Renal pelvis (tissue), 12 donors: ENCODE data around the gene LRCH2. TPM values are rescaled to one million over a fixed set of nuclear protein-coding genes. Genes with fewer than 3 reads are reported as not detected.

Experiments
- DNase-seq: peaks from one replicate; pipeline ENCODE4 v3.0.0-alpha.2; 2013
- long read RNA-seq, 16 experiments: transcript quantifications; one replicate each; lab custom pipeline, GENCODE V29; 2026
- polyA plus RNA-seq, 3 donors: library from polyadenylated mRNA; unstranded; fragments of 120-200 nt; gene quantifications; one replicate each; pipeline ENCODE4 v1.2.1, GENCODE V29; 2013; ENCODE audit not compliant: insufficient read length in 3 of 3

LRCH2 gene, protein sequence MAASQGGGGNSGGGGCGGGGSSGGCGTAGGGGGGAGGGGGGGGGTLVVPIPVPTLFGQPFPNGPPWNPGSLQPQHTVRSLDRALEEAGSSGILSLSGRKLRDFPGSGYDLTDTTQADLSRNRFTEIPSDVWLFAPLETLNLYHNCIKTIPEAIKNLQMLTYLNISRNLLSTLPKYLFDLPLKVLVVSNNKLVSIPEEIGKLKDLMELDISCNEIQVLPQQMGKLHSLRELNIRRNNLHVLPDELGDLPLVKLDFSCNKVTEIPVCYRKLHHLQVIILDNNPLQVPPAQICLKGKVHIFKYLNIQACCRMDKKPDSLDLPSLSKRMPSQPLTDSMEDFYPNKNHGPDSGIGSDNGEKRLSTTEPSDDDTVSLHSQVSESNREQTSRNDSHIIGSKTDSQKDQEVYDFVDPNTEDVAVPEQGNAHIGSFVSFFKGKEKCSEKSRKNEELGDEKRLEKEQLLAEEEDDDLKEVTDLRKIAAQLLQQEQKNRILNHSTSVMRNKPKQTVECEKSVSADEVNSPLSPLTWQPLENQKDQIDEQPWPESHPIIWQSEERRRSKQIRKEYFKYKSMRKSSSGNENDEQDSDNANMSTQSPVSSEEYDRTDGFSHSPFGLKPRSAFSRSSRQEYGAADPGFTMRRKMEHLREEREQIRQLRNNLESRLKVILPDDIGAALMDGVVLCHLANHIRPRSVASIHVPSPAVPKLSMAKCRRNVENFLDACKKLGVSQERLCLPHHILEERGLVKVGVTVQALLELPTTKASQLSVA
- 10 to 100 TPM; 10.1 to 11.6 (median 11.1) TPM for polyA plus RNA-seq
- long read RNA-seq, donor 1: 0 reads
- long read RNA-seq, donor 2: 0 reads
- long read RNA-seq, donor 3, full-length matches to known transcripts: 2 of 2 reads
- long read RNA-seq, donor 3, partial matches to known transcripts: 0 of 2 reads
- long read RNA-seq, donor 3, other reads (novel, unspliced or antisense): 0 of 2 reads
- long read RNA-seq, donor 4: 0 reads
- long read RNA-seq, donor 5: 0 reads
- long read RNA-seq, donor 6, full-length matches to known transcripts: 2 of 2 reads
- long read RNA-seq, donor 6, partial matches to known transcripts: 0 of 2 reads
- long read RNA-seq, donor 6, other reads (novel, unspliced or antisense): 0 of 2 reads
- long read RNA-seq, donor 7: 0 reads
- long read RNA-seq, donor 8: 0 reads
- long read RNA-seq, donor 9, full-length matches to known transcripts: 1 of 1 reads
- long read RNA-seq, donor 9, partial matches to known transcripts: 0 of 1 reads
- long read RNA-seq, donor 9, other reads (novel, unspliced or antisense): 0 of 1 reads
- long read RNA-seq, donor 10, full-length matches to known transcripts: 1 of 1 reads
- long read RNA-seq, donor 10, partial matches to known transcripts: 0 of 1 reads
- long read RNA-seq, donor 10, other reads (novel, unspliced or antisense): 0 of 1 reads
- long read RNA-seq, donor 11, full-length matches to known transcripts: 1 of 1 reads
- long read RNA-seq, donor 11, partial matches to known transcripts: 0 of 1 reads
- long read RNA-seq, donor 11, other reads (novel, unspliced or antisense): 0 of 1 reads
- long read RNA-seq, donor 12, full-length matches to known transcripts: 1 of 1 reads
- long read RNA-seq, donor 12, partial matches to known transcripts: 0 of 1 reads
- long read RNA-seq, donor 12, other reads (novel, unspliced or antisense): 0 of 1 reads
- long read RNA-seq, donor 13: 0 reads
- long read RNA-seq, donor 14, full-length matches to known transcripts: 2 of 2 reads
- long read RNA-seq, donor 14, partial matches to known transcripts: 0 of 2 reads
- long read RNA-seq, donor 14, other reads (novel, unspliced or antisense): 0 of 2 reads
- long read RNA-seq, donor 15, full-length matches to known transcripts: 1 of 1 reads
- long read RNA-seq, donor 15, partial matches to known transcripts: 0 of 1 reads
- long read RNA-seq, donor 15, other reads (novel, unspliced or antisense): 0 of 1 reads
- long read RNA-seq, donor 16: 0 reads

- peak; percentile 60 for DNase-seq
These were observed at the start of gene LRCH2 for GRCh38 chrX:115233497-115234455. Gene LRCH2 (minus strand): TSS chrX:115234096. CDS start chrX:115234041, 55 bp downstream.

DNA sequence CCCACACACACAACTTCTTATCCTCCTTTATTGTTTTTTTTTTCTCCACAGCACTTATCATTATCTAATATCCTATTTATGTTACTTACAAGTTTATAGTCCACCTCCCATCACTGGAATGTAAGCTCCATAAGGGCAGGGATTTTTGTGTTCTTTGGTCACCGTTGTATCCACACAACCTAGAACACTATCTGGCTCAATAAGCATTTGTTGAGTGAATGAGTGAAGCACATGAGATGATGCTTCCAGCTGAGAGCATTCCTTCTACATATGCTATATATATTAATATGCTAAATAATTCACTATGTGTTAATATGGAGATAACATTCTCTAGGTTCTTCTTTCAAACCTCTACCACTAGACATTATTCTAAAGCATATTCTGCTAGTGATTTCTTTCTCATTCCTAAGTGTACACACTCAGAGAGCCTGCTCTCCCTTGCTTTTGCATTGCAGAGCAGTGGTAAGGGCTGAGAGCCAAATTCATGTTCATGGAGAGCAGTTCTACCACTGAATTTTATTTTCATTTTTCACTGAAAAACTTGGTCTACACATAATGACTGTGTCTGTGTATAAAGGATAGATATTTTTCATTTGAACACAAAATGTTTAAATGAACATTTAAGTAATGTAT lies 35.3 kb upstream of the LRCH2 start:
- no peak for DNase-seq

DNA sequence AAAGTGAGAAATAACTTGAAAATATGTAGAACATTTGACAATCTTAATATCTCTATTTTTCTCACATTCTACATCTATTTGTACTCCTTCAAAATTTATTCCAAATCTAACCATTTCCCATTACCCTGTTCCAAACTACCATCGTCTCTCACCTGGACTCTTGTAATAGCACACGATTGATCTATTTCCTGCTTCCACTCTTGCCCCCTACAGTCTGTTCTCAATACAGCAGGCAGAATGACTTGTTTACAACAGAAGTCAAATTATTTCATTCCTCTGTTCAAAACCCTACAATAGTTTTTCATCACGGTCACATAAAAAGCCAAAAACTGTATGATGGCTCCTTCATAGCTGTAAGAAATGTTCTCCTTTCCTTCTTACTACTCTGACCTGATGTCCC lies 34.5 kb upstream of the LRCH2 start:
- no peak for DNase-seq

GRCh38 chrX:115266300-115266699 lies 32.4 kb upstream of the LRCH2 start:
- DNase-seq: no peak

DNA sequence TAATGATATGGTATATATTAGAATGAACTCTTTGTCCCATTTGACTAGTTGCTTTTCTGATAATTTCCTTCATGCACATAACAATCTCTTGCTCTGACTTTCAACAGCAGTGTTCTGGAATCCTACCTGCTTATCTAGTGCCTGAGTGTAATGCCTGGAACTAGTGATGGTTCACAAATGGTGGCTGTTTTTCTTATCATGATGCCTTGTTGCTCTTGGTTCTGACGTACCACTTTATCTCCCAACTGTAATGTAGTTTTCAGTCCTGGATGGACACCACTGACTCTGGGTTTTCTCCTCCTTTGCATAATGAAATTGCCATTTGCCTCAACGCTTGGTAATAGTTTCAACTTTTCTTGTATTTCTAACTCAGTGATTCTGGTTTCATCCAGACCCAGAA lies 30.1 kb upstream of the LRCH2 start:
- DNase-seq: no peak

- DNase-seq: no peak
These were observed 27.3 kb upstream of the LRCH2 start for GRCh38 chrX:115261148-115261547.

DNA sequence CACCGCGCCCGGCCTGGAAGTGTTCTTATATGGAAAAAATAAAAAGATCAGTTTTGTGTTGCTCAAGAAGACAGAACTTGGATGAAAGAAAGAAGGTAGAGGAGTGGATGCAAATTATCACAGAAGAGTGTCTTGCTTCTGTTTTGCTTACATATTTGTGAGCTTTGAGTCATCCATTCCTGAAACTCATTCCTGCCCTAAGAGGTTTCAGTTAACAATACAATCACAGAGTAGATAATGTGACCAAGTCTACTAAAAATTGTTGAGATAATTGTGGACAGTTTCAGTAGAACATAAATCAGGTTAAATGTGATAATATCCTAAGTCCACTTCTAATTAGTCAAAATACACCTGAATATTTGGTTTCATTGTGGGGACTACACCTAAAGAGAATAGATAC lies 26.4 kb upstream of the LRCH2 start:
- DNase-seq: no peak

- DNase-seq: peak; percentile 23
These were observed 25.5 kb upstream of the LRCH2 start for GRCh38 chrX:115259238-115259875.

DNA sequence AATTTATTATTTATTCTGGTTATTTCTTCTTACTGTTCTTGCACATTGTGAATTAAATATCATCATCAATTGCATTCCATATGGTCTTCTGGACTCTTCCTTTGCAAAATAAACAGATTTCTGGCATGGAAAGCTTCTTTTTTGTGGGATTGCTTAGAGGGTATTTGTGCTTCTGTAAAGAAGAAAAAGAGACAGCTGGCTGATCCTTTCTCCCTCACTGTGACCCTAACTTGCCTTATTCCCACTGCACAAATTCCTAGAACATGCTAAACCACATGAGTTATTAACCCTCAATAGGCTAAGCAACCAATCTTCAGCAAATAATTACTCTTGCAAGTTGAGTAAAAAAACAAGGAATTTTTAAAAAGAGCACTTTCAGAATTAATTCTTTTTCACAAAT lies 23.8 kb upstream of the LRCH2 start:
- DNase-seq: no peak

GRCh38 chrX:115255003-115255402 lies 21.1 kb upstream of the LRCH2 start:
- DNase-seq: no peak

DNA sequence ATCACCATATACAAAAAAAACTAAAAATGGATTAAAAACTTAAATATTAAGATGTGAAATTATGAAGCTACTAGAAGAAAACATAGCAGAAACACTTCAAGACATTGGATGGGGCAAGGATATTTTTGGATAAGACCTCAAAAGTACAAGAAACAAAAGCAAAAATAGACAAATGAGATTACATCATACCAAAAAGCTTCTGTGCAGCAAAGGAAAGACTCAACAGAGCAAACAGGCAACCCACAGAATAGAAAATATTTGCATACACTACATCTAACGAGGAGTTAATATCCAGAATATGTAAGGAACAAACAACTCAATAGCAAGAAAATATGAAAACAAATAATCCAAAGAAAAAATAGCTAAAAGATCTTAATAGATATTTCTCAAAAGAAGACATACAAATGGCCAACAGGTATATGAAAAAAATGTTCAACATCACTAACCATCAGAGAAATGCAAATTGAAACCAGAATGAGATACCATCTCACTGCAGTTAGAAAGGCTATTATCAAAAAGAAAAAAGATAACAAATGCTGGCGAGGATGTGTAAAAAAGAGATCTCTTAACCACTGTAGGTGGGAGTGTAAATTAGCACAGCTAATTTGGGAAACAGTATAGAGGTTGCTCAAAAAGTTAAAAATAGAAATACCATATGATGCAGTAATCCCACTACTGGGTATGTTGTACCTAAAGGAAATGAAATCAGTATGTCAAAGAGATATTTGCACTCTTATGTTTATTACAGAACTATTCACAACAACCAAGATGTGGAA lies 17.8 kb upstream of the LRCH2 start:
- DNase-seq: no peak

DNA sequence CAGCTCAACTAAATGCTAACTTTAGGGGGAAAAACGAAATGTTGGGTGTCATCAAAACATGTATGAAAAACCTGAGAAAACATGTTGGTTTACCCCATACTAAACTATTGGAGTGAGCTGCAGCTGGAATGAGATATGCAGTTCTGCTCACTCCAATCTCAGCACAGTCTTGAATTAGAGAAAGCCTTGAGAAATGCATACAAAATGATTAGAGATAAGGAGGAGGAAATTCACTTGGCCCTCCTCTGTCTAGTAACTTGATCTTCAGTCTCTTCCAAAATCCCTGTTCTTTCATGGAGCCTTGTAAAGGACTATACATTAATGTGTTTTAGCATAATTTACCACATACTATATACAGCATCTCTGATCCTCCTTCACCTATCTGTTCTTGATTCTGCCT lies 3.2 kb upstream of the LRCH2 start:
- no peak for DNase-seq

- DNase-seq: no peak
These were observed 2.7 kb upstream of the LRCH2 start for GRCh38 chrX:115236560-115236959.

- DNase-seq: no peak
These were observed 565 bp upstream of the LRCH2 start for GRCh38 chrX:115234461-115234860.

GRCh38 chrX:115232933-115233496 lies 881 bp downstream of the LRCH2 start:
- DNase-seq: no peak

DNA sequence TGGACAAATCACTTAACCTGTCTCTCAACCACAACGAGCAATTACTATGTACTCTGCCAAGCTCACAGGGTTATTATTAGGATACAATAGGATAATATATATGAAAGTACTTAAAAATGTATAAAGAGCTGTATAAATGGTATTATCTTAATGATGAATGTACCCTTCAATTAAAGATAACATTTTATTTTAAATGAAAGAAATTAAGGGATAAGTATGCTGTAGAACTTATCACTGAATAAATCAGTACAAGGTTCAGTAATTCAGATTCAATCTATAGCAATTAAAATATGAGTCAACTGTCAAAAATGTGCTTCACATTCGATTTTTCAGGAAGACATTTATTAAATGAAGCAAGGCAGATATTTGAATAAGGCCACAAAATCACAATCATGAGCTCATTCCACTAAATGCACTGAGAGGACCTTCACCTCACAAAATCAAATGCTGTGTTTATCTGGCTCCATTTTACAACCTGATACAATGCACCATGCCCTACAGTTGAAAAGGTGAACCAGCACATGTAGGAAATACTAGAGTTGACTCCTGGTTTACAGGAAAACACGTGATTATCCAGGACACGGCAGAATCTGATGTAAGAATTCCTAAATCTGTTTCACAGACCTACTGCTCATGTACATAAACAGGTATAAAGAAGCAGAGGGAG lies 4.4 kb downstream of the LRCH2 start:
- DNase-seq: no peak

- no peak for DNase-seq
These were observed 7.0 kb downstream of the LRCH2 start for GRCh38 chrX:115226929-115227328.
